HCT116 (cell line): Measurements from ENCODE around the gene ZNRF4. TPM values are rescaled to one million over a fixed set of nuclear protein-coding genes. Genes with fewer than 3 reads are reported as not detected.

Source experiments
- ATAC-seq: fragments of 200-7000 bp; cut with Tn5 transposase; 2 replicates; pipeline ENCODE4 v1.9.1; 2020; ENCODE audit warnings: mild to moderate bottlenecking, moderate library complexity
- BruUV-seq: library from RNA; stranded (reverse); fragments of 400-500 nt; replicated peaks from 2 replicates; lab custom pipeline; 2021; lab: Mats Ljungman, UMichigan
- CTCF ChIA-PET: fragments of 300-600 bp; sonication (Branson Sonifier 250); formaldehyde crosslinking; loops from one replicate; lab custom pipeline; 2021; ENCODE audit warnings: antibody characterized with exemption; lab: Charles Lee
- POLR2A ChIA-PET: fragments of 300-600, 350-600 bp; sonication (Branson Sonifier 250); formaldehyde crosslinking; loops from one replicate; lab custom pipeline; 2021; ENCODE audit warnings: antibody characterized with exemption; lab: Charles Lee
- RAD21 ChIA-PET, 2 experiments: fragments of 300-600 bp; sonication (Branson Sonifier 250); formaldehyde crosslinking; loops; one replicate each; lab custom pipeline; 2023; ENCODE audit warnings: low total read pairs in 2 of 2; ENCODE audit not compliant: uncharacterized antibody in 2 of 2, unreplicated experiment in 2 of 2, low non-redundant PET in 1 of 2; lab: Charles Lee
- DNase-seq: peaks from one replicate; pipeline ENCODE4 v3.0.0-alpha.2; 2010; ENCODE audit warnings: low read depth, low spot score
- H2AFZ ChIP-seq: fragments of 200-600 bp; shearing (Covaris generic), sonication (generic); 2 replicates; pipeline ENCODE4 v1.6.1; 2017; ENCODE audit warnings: low read depth, mixed run types, mixed read lengths, antibody characterized with exemption, low read length; ENCODE audit not compliant: poor library complexity, severe bottlenecking
- H3K27ac ChIP-seq: 2 replicates; pipeline ENCODE4 v1.5.1; 2012; ENCODE audit warnings: low read depth, low read length
- H3K27me3 ChIP-seq: fragments of 200-600 bp; sonication (generic); 2 replicates; pipeline ENCODE4 v1.6.1; 2016; ENCODE audit warnings: mixed run types, low read length, mixed read lengths; ENCODE audit not compliant: insufficient read depth
- H3K36me3 ChIP-seq, 2 experiments: fragments of 200-500 bp in 1 of 2; fragments of 200-600 bp in 1 of 2; sonication (Bioruptor generic) in 1 of 2; sonication (generic) in 1 of 2; 2 replicates each; pipeline versions ENCODE4 v1.5.1 to v1.6.1; 2014 to 2016; ENCODE audit warnings: low read length in 2 of 2, inconsistent platforms in 1 of 2, mixed read lengths in 1 of 2, mixed run types in 1 of 2; ENCODE audit not compliant: insufficient read depth in 2 of 2, control insufficient read depth in 1 of 2
- H3K4me1 ChIP-seq, 2 experiments: fragments of 200-600 bp in 1 of 2; sonication (generic) in 1 of 2; 2 replicates each; pipeline versions ENCODE4 v1.5.1 to v1.6.1; 2012 to 2017; ENCODE audit warnings: low read length in 2 of 2, inconsistent platforms in 1 of 2, mild to moderate bottlenecking in 1 of 2, mixed read lengths in 1 of 2, mixed run types in 1 of 2, moderate library complexity in 1 of 2; ENCODE audit not compliant: insufficient read depth in 2 of 2, control insufficient read depth in 1 of 2
- H3K4me2 ChIP-seq: fragments of 200-600 bp; sonication (generic); 2 replicates; pipeline ENCODE4 v1.6.1; 2017; ENCODE audit warnings: mixed run types, low read length, mixed read lengths
- H3K4me3 ChIP-seq, 2 experiments: fragments of 200-600 bp in 1 of 2; sonication (generic) in 1 of 2; replicated peaks in 1 of 2; 2 replicates each; pipeline ENCODE4 v1.5.1; 2011 to 2016; ENCODE audit warnings: low read length in 2 of 2, control low read depth in 1 of 2, low read depth in 1 of 2, mild to moderate bottlenecking in 1 of 2, mixed read lengths in 1 of 2, mixed run types in 1 of 2
- H3K79me2 ChIP-seq: fragments of 200-600 bp; sonication (generic); 2 replicates; pipeline ENCODE4 v1.6.1; 2017; ENCODE audit warnings: mild to moderate bottlenecking, mixed run types, low read length, moderate library complexity, mixed read lengths; ENCODE audit not compliant: insufficient read depth
- H3K9ac ChIP-seq: fragments of 200-600 bp; sonication (generic); 2 replicates; pipeline ENCODE4 v1.6.1; 2016; ENCODE audit warnings: low read length, mixed read lengths
- H3K9me2 ChIP-seq: fragments of 200-600 bp; sonication (generic), shearing (Covaris generic); 2 replicates; pipeline ENCODE4 v1.6.1; 2017; ENCODE audit warnings: mixed run types, mild to moderate bottlenecking, moderate library complexity; ENCODE audit not compliant: insufficient read depth
- H3K9me3 ChIP-seq, 2 experiments: fragments of 200-500 bp in 1 of 2; fragments of 200-600 bp in 1 of 2; sonication (Bioruptor generic) in 1 of 2; sonication (generic) in 1 of 2; 2 replicates each; pipeline ENCODE4 v1.6.1; 2014 to 2017; ENCODE audit warnings: low read length in 2 of 2, mixed read lengths in 2 of 2, inconsistent platforms in 1 of 2, low read depth in 1 of 2, mild to moderate bottlenecking in 1 of 2, mixed run types in 1 of 2, moderate library complexity in 1 of 2; ENCODE audit not compliant: control insufficient read depth in 1 of 2, insufficient read depth in 1 of 2
- H4K20me1 ChIP-seq: fragments of 200-600 bp; sonication (generic), shearing (Covaris generic); 2 replicates; pipeline ENCODE4 v1.6.1; 2017; ENCODE audit warnings: mixed run types, mild to moderate bottlenecking, moderate library complexity; ENCODE audit not compliant: insufficient read depth
- CBX3 ChIP-seq: IDR thresholded peaks from 2 replicates; pipeline ENCODE4 v1.6.1; 2012; ENCODE audit warnings: low read depth
- CEBPB ChIP-seq: IDR thresholded peaks from 2 replicates; pipeline ENCODE4 v1.6.1; 2012; ENCODE audit warnings: low read depth
- EZH2 ChIP-seq: fragments of 200-600 bp; sonication (generic); IDR thresholded peaks from 2 replicates; pipeline ENCODE4 v1.6.1; 2017; ENCODE audit warnings: antibody characterized with exemption, mixed run types
- EZH2phosphoT487 ChIP-seq: fragments of 200-600 bp; IDR thresholded peaks from 2 replicates; pipeline ENCODE4 v1.6.1; 2018; ENCODE audit warnings: antibody characterized with exemption, borderline replicate concordance
- FOSL1 ChIP-seq: IDR thresholded peaks from 2 replicates; pipeline ENCODE4 v1.6.1; 2012; ENCODE audit warnings: low read depth
- POLR2A ChIP-seq: IDR thresholded peaks from 2 replicates; pipeline ENCODE4 v1.7.0; 2011; ENCODE audit warnings: borderline replicate concordance; ENCODE audit not compliant: insufficient read depth, insufficient read length; ENCODE audit errors: extremely low read depth
- SIN3A ChIP-seq: IDR thresholded peaks from 2 replicates; pipeline ENCODE4 v1.6.1; 2012; ENCODE audit warnings: low read depth
- SP1 ChIP-seq: IDR thresholded peaks from 2 replicates; pipeline ENCODE4 v1.6.1; 2012; ENCODE audit warnings: low read depth
- ZFX ChIP-seq: fragments of 450-650 bp; IDR thresholded peaks from 2 replicates; pipeline ENCODE4 v1.6.1; 2017
- ZNF274 ChIP-seq: fragments of 200-500 bp; sonication (Bioruptor generic); IDR thresholded peaks from 2 replicates; pipeline ENCODE4 v1.6.1; 2014; ENCODE audit warnings: mild to moderate bottlenecking, low read depth, low read length, inconsistent platforms
- intact Hi-C: fragments of 100-400 bp; cut with micrococcal nuclease; formaldehyde crosslinking; loops from 2 replicates; pipeline ENCODE4 v1.10.0; 2022
- total RNA-seq: library from RNA; stranded (reverse); gene quantifications from one replicate; pipeline ENCODE4 v1.2.1, GENCODE V29; 2021; ENCODE audit not compliant: unreplicated experiment
- TF ChIP-seq, protein P1 (sequence below): IDR thresholded peaks from 2 replicates; pipeline ENCODE4 v1.6.1; 2012
- TF ChIP-seq, protein P2 (sequence below): IDR thresholded peaks from 2 replicates; pipeline ENCODE4 v1.6.1; 2012; ENCODE audit warnings: low read depth
- TF ChIP-seq, protein P3 (sequence below), 3 experiments: fragments of 200-600 bp in 1 of 3; sonication (generic) in 1 of 3; IDR thresholded peaks in 2 of 3; conservative IDR thresholded peaks in 1 of 3; 2 replicates each; pipeline ENCODE4 v1.5.1; 2012 to 2017; ENCODE audit warnings: low read depth in 2 of 3, low read length in 2 of 3, antibody characterized with exemption in 1 of 3, borderline replicate concordance in 1 of 3, control low read depth in 1 of 3, mild to moderate bottlenecking in 1 of 3, mixed read lengths in 1 of 3, mixed run types in 1 of 3, moderate library complexity in 1 of 3; ENCODE audit not compliant: insufficient read depth in 1 of 3
- TF ChIP-seq, protein P4 (sequence below): IDR thresholded peaks from 2 replicates; pipeline ENCODE4 v1.6.1; 2011; ENCODE audit warnings: mild to moderate bottlenecking, low read length, moderate library complexity; ENCODE audit not compliant: insufficient replicate concordance; ENCODE audit errors: extremely low read depth
- TF ChIP-seq, protein P5 (sequence below): IDR thresholded peaks from 2 replicates; pipeline ENCODE4 v1.6.1; 2012

Gene ZNRF4
- total RNA-seq, 1 experiment from 2014 or later: not detected

DNA sequence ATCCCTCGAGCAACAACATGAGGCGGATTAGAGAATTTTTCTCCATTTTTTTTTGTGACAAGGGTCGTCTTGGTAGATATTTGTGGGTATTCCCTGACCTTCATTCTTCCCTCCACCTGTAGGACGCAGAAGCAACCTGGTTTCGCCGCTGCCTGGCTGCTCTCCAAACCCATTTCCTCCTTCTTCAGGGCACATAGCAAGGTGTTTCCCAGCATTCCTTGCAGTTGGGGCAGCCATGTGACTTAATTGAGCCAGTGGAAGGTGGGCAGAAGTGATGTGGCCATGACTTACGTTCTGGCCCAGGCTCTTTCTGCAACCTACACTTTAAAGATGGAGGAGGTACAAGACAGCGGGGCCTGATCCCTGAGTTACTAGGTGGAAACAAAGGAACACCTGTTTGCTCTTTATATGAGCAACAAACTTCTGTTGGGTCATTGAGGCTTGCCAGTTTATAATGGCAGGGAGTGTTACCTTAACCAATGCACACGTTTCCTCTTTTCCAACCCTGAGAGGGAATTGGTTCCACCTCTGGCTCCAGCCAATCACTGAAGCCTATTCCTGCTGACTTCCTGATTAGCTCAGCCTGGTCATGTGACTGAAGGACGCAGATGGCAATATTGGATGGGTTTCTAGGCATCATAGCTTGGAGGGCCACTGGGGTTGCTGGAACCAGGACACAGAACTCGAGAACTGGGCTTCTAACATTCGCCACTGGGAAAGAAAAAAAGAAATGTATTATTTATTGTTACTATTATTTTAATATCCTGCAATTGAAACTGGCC is 30.8 kb upstream of the ZNRF4 start:
- H3K9me3 ChIP-seq: no peaks in the 10 kb centered on the region
- no peak overlapping the region for H3K4me2 ChIP-seq
- H3K79me2 ChIP-seq: no peaks in the 10 kb centered on the region
- RAD21 ChIA-PET: no interaction called here
- H3K4me3 ChIP-seq: no peak overlapping the region
- no peak overlapping the region for H2AFZ ChIP-seq
- CTCF ChIA-PET: no interaction called here
- ATAC-seq: peak; percentile 54
- TF ChIP-seq EZH2: no peak
- no peak for TF ChIP-seq ZFX
- TF ChIP-seq POLR2A: no peak
- TF ChIP-seq CBX3: no peak
- no peak for TF ChIP-seq FOSL1
- no peak for TF ChIP-seq CEBPB
- TF ChIP-seq, protein P1, sequence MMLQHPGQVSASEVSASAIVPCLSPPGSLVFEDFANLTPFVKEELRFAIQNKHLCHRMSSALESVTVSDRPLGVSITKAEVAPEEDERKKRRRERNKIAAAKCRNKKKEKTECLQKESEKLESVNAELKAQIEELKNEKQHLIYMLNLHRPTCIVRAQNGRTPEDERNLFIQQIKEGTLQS: no peak
- no peak for TF ChIP-seq SP1
- TF ChIP-seq ZNF274: no peak
- TF ChIP-seq SIN3A: no peak
- TF ChIP-seq, protein P2, sequence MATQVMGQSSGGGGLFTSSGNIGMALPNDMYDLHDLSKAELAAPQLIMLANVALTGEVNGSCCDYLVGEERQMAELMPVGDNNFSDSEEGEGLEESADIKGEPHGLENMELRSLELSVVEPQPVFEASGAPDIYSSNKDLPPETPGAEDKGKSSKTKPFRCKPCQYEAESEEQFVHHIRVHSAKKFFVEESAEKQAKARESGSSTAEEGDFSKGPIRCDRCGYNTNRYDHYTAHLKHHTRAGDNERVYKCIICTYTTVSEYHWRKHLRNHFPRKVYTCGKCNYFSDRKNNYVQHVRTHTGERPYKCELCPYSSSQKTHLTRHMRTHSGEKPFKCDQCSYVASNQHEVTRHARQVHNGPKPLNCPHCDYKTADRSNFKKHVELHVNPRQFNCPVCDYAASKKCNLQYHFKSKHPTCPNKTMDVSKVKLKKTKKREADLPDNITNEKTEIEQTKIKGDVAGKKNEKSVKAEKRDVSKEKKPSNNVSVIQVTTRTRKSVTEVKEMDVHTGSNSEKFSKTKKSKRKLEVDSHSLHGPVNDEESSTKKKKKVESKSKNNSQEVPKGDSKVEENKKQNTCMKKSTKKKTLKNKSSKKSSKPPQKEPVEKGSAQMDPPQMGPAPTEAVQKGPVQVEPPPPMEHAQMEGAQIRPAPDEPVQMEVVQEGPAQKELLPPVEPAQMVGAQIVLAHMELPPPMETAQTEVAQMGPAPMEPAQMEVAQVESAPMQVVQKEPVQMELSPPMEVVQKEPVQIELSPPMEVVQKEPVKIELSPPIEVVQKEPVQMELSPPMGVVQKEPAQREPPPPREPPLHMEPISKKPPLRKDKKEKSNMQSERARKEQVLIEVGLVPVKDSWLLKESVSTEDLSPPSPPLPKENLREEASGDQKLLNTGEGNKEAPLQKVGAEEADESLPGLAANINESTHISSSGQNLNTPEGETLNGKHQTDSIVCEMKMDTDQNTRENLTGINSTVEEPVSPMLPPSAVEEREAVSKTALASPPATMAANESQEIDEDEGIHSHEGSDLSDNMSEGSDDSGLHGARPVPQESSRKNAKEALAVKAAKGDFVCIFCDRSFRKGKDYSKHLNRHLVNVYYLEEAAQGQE: no peak
- TF ChIP-seq, protein P3, sequence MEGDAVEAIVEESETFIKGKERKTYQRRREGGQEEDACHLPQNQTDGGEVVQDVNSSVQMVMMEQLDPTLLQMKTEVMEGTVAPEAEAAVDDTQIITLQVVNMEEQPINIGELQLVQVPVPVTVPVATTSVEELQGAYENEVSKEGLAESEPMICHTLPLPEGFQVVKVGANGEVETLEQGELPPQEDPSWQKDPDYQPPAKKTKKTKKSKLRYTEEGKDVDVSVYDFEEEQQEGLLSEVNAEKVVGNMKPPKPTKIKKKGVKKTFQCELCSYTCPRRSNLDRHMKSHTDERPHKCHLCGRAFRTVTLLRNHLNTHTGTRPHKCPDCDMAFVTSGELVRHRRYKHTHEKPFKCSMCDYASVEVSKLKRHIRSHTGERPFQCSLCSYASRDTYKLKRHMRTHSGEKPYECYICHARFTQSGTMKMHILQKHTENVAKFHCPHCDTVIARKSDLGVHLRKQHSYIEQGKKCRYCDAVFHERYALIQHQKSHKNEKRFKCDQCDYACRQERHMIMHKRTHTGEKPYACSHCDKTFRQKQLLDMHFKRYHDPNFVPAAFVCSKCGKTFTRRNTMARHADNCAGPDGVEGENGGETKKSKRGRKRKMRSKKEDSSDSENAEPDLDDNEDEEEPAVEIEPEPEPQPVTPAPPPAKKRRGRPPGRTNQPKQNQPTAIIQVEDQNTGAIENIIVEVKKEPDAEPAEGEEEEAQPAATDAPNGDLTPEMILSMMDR (IDR thresholded peaks at IDR 0.05 in 2 of 3, conservative IDR thresholded peaks at IDR 0.05 in 1 of 3; ENCODE audit: borderline replicate concordance in 1 of 3, insufficient read depth in 1 of 3, low read depth in 2 of 3, low read length in 2 of 3): no peak
- TF ChIP-seq, protein P4, sequence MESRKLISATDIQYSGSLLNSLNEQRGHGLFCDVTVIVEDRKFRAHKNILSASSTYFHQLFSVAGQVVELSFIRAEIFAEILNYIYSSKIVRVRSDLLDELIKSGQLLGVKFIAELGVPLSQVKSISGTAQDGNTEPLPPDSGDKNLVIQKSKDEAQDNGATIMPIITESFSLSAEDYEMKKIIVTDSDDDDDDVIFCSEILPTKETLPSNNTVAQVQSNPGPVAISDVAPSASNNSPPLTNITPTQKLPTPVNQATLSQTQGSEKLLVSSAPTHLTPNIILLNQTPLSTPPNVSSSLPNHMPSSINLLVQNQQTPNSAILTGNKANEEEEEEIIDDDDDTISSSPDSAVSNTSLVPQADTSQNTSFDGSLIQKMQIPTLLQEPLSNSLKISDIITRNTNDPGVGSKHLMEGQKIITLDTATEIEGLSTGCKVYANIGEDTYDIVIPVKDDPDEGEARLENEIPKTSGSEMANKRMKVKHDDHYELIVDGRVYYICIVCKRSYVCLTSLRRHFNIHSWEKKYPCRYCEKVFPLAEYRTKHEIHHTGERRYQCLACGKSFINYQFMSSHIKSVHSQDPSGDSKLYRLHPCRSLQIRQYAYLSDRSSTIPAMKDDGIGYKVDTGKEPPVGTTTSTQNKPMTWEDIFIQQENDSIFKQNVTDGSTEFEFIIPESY: no peak
- no peak for TF ChIP-seq EZH2phosphoT487
- TF ChIP-seq, protein P5, sequence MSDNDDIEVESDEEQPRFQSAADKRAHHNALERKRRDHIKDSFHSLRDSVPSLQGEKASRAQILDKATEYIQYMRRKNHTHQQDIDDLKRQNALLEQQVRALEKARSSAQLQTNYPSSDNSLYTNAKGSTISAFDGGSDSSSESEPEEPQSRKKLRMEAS: no peak
- intact Hi-C loops: no loop called here
- H3K9me2 ChIP-seq: no peaks in the 10 kb centered on the region
- no peaks in the 10 kb centered on the region for H3K4me1 ChIP-seq
- no peak overlapping the region for H3K9ac ChIP-seq
- no peak overlapping the region for H3K27ac ChIP-seq
- POLR2A ChIA-PET: no interaction called here
- H3K27me3 ChIP-seq: peaks cover 10% of the 10 kb centered on the region; the same call in 1 of the 2 replicates
- DNase-seq: no peak
- no peaks in the 10 kb centered on the region for H4K20me1 ChIP-seq
- no TSS peak for BruUV-seq
- H3K36me3 ChIP-seq: no peaks in the 10 kb centered on the region
